Stimulated activated CD8-positive, alpha-beta memory T cell treated with anti-CD3 and anti-CD28 coated beads, Interleukin-15, amount 100 ng/mL, for 1 hour (primary cell): Measurements from ENCODE around the gene FLNC.

Source experiments
- DNase-seq: peaks from one replicate; pipeline ENCODE4 v3.0.0-alpha.2; 2020; ENCODE audit warnings: low read depth

Gene FLNC

DNA sequence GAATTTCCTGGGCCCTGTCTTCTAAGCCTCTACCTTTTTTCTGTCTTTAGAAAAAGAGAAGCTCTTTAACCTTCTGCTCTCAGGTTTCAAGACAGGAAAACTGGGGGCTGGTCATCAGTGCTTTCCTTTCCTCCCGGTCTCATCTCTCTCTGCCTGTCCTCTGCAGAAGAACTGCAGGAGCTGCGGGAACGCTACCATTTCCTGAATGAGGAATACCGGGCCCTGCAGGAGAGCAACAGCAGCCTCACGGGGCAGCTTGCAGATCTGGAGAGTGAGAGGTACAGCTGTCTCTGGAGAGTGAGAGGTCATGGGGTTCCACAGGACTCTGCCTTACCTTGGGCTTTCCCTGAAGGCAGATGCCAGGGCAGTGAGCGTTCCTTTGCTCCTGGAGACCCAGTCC, 25.7 kb upstream of the FLNC start:
- DNase-seq: no peak

DNA sequence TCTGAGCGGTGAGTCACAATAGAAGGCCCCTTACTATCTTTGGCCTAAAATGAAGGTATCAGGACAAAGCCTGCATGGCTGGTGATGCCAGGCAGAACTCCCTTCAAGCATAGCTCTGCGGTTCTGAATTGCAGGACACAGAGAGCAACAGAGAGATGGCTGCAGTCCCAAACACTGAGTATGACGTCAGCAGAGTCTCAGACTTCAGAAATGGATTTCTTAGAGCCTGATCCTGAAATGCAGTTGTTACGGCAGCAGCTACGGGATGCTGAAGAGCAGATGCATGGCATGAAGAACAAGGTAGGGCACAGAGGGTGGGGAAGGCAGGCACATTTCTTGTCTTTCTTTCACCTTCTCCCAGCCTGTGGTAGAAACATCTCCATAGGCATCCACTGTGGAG, 25.0 kb upstream of the FLNC start:
- DNase-seq: no peak

DNA sequence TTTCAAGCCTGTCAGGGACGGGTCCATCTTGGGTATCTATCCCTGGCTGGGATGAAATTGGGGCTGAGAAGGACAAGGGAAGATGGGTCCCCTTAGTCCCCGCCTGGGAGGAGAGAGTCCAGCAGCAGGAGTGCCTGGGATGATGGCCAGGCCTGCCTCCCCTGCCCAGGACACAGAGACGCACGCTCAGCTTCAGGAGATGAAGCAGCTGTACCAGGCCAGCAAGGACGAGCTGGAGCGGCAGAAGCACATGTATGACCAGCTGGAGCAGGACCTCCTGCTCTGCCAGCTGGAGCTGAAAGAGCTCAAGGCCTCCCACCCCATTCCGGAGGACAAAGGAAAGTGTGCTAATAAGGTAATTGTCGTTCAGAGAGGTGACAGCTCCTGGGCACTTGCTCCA, 23.0 kb upstream of the FLNC start:
- DNase-seq: no peak

DNA sequence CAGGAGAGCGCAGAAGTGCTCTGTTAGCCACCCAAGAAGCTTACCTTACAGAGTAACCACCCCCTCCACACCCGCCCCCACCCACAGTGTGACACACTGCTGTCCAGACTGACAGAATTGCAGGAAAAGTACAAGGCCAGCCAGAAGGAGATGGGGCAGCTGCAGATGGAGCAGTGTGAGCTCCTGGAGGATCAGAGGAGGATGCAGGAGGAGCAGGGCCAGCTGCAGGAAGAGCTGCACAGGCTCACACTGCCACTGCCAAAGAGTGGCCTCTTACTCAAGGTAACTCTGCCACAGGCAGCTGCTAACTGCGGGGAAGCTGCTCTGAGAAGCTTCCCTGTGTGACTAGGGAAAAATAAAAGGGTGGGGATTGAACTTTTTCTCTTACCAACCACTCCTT, 20.8 kb upstream of the FLNC start:
- no peak for DNase-seq

DNA sequence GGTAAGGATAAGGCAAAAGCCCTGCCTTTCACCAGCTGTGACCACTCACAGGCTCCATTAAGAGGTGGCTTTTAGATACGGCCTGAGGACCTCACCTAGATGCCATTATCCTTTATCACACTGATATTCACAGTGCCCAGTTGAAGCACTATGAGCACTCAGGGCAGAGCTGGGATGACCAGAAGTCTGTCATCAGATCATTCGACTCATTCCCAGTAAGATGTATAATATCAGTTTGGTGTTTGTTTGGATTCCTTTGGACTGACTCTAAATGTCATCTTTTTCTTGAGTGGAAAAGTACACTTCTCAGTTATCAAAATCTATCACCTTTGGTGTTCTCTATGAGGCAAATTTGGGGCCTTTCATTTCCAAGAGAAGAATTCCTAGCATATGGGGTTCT, 19.7 kb upstream of the FLNC start:
- DNase-seq: no peak

DNA sequence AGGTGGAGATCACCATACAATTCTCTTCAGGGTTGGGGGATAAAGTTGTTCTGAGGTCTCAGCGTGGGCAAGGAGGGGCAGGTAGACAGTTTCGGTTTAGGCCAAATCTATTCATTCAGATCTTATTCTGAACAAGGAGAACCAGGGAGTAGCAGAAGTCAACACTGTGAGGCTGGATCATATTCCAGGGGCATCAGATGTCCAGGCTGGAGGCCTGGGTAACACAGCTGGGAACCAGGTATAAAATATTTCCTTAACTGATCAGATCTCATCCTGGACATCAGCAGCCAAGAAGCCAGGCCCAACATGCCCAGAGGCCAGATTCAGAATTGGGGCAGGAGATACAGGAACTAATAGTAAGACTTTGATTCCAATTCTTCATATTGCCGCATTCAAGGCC, 19.2 kb upstream of the FLNC start:
- DNase-seq: no peak

DNA sequence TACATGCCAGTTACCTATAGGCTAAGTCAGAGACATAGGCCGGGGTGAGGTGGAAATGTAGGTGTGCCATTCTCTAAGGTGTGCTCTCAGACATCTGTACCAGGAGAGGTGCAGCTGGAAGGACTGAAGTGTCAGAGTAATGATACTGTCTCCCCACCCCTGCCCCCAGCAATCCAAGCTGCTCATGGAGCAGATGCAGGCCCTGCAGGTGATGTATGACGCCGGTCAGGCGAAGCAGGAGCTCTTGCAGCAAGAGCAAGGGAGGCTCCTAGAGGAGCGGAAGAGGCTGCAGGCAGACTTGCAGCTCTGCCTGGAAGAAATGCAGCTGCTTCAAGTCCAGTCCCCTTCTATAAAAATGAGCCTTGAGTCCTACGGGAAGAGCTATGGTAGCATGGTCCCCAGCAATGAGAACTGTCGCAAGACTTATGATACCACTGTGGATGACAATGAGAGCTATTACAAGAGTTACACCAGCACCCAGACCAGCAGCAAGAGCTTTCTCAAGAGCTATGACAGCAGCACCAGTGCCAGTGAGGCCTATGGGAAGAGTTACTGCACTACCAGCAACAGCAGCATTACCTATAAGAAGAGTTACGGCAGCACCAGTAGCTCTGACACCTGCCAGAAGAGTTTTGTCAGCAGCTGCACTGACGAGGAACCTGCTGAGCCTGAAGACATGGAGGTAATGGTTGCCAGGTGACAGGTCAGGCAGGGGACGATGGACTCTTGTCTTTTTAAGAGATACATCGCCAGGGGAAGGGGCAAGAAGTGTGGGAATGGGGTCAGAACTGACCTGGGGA, 18.4 kb upstream of the FLNC start:
- DNase-seq: no peak

DNA sequence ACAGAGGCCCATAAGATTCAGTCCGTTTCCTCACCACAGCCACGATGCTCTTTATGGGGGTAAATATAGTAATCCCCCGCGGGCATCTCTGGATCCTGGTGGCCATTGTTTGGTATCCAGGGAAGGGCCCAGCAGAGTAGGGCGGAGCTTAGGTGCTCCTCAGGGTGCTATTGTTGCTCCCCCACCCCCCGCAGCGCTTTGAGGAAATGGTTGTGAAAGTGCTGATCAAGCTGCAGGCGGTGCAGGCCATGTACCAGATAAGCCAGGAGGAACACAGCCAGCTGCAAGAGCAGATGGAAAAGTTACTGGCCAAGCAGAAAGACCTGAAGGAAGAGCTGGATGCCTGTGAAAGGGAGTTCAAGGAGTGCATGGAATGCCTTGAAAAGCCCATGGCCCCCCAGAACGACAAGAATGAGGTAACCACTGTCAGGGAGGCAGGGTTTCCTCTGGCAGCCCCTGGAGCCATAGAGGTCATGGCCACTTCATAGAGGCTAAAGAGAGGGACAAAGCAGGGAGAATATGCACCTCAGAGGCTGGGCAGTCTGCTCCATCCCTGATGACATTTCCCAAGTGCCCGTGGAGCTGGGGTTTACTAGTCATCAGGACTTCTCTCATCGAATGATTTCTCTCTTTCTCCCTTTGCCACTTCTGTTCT, 17.6 kb upstream of the FLNC start:
- no peak for DNase-seq

DNA sequence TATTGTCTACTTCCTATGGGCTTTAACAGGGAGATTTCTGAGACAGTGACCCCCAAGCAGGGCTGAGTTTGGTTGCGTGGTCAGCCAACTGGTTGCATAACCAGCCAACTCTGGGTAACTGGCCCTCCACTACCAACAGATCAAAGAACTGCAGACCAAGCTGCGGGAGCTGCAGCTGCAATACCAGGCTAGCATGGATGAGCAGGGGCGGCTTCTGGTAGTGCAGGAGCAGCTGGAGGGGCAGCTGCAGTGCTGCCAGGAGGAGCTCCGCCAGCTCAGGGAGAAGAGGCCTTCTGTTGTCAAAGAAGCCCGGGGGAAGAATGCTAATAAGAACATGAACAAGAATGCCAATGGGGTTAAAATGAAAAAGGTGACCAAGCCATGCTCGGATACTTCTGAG, 15.7 kb upstream of the FLNC start:
- DNase-seq: no peak

DNA sequence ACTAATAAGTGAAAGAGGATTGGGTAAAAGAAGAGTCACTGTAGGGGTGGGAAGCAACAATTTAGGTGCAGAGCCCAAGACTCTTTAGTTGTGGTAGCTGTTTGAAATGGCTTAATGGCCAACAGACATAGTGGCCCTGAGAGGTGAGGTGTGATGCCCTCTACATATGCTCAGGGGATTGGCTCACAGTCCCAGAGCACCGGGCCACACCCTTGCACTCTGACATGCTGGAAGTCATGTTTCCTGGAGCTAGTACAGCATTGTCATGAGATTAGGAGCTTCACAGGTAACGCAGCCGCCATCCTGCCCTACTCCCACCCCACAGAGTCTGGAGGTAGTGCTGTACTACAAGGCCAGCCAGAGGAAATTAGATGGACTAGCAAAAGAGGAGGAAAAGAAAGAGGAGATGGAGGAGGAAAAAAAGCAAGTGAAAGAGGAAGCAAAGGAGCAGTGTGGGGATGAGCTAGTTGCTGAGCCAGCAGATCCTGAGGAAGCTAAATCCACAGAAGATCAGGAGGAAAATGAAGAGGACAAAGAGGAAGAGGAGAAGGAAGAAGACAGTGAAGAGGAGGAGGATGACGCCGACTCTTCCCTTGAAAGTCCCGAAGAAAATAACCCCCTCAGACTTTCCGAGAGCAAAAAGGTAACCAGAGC, 14.8 kb upstream of the FLNC start:
- DNase-seq: no peak

DNA sequence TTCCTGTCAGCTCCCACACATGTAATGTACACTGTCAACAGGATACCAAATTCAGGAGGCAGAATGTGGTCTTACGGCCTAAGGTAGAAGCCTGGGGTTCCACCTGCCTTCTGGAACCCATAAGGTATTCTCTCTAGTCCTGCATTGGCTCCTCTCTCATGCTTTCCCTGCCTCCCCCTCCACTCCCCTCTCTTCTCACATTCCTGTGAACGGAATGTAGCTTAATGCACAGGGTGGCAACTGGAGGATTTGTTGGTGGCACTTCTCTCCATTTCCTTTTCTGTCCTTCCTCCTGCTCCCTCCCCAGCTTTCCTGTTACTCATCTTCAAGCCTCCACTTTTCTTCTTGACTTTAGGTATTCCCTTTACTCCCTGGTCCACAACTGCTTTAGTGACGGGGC, 11.5 kb upstream of the FLNC start:
- no peak for DNase-seq

DNA sequence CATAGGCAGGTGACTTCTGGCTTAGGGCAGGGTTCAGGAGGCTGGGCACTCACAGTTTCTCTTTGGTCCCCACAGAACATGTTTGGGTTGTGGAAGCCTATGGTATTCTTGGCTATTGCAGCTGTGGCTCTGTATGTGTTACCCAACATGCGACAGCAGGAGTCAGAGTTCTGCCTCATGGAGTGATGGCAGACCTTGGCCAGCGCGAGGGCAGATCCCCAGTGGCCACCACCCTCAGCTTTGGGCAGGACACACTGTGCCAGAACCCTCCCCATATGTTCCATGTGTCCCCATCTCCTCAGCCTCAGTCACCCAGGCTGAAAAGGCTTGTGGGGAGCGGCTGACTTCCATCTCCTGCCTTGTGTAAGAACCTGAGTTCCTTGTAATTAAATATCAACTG, 8.5 kb upstream of the FLNC start:
- no peak for DNase-seq

DNA sequence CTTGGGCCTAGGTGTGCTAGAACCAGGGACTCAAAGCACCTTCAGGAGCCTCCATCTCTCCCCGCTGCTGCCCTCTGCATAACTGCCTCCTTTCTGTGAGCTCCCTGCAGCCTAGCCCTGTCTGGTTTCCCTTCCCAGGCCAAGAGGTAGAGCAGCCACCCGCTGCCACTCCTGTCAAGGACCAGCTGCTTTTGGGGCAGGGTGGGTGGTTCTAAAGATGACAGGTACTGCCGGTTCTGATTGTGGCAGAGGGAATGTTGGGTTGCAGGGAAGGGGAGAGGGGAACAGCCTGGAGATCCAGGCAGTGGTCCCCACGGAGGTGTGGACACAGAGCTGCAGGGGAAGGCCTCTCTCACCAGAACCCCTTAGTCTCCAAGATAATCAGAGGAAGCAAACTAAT, 3.7 kb upstream of the FLNC start:
- no peak for DNase-seq

DNA sequence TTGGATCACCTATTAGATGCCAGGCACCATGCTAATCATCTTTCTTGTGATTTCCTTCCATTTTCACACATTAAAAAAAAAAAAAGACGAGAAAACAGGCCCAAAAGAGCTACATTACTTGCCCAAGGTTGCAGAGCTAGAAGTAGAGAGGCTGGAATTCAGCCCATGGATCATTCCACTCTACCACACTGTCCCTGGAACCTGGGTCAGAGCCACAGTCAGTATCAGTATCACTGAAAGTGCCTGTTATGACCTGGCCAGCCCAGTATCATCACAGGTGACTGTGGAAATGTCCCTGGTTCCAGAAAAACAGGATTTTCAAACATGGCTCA, 3.3 kb upstream of the FLNC start:
- DNase-seq: no peak

DNA sequence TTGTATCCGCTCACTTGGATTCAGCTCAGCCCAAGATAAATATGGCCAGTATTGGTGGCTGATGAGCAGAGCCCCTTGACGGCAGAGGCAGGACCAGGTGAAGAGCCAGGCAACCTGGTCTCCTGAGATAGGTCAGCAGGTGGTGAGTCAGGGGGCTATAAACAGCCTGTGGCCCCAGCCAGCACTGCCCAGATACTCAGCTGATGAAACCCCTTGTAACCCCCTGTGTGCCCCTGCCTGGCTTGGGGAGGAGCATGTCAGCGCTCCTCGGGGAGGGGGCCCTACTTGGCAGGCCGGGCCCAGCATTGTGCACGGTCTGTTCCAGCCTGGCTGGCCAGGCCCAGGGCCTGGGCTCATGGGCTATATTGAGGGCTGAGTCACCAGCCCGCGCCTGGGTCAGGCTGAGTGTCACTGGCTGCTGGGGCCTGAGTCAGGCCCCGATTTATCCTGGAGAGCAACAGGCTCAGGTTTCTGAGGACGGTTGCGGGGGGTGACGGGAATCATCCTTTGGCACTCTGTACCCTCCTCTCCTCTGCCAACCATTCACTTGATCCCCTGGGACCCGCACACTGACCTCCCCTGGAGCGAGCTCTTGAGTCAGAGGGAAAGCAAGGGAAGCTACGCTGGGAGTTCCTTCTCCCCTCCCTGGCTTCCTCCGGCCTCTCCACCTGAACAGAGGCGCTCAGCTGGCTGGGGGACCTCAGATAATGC, 2.8 kb upstream of the FLNC start:
- DNase-seq: no peak

DNA sequence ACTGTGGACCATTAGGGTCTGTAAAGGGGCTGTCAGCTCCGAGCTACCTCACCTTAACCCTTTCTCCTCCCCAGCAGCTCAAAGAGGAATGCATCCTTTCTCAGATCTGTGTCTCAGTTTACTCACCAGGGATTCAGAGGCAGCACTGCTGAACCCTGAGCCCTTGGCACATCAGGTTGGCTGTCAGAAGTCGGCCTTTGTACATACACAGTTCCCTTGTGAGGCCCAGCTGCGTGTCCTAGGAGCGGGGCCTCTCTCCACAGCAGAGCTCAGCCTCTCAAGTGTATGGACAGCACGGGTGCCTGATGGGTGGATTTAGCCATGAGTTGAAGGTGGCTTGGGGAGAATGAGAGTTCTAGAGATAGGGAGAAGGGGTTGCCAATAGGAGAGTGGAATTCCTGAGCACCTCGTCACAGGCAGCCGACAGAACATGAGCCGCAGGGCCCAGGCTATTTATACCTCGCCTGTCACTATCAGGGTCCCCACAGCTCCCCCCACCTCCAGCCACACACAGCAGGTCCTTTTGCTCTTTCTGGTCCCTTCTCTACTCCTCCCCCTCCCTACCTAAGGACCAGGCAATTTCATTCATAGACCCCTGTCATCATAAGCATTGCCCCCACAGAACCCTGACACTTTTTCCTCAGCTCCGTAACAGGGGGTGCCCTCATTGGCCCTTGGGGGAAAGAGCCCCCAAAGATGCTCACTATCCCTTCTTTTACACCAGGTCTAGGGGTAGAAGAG, 2.1 kb upstream of the FLNC start:
- no peak for DNase-seq

DNA sequence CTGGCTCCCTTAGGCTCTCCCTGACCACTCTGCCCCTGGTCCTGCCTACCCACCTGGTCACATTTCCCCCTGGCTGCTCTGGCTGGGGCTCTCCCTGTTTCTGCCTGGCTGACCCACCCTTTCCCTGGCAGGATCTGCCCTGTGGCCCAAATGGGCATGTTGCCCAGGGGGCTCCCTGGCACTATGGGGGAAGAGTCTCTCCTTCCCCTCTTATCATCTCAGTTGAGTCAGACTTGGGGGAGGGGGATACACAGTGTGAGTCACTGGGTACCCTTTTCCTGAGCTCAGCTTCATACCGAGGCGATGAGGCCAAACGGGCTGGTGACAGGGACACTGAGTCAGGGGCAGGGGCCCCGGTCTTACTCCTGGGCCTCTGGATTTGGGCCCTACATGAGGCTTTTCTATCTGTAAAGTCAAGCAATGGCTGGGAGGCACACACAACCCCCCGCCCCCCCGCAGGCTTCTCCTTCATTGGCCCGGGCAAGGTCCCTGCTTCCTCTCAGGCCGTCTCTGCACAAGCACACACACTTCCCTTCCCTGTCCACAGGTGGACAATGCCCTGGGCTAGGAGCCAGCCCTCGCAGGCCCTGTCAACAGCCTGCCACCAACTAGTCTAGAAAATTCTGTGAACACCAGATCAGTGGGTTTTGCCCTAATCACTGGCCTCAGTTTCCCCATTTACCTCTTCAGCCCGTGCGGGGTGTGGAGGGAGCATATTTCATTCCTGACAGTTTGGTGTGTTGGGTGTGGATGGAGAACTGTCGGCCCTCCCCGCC, 627 bp upstream of the FLNC start:
- DNase-seq: no peak

DNA sequence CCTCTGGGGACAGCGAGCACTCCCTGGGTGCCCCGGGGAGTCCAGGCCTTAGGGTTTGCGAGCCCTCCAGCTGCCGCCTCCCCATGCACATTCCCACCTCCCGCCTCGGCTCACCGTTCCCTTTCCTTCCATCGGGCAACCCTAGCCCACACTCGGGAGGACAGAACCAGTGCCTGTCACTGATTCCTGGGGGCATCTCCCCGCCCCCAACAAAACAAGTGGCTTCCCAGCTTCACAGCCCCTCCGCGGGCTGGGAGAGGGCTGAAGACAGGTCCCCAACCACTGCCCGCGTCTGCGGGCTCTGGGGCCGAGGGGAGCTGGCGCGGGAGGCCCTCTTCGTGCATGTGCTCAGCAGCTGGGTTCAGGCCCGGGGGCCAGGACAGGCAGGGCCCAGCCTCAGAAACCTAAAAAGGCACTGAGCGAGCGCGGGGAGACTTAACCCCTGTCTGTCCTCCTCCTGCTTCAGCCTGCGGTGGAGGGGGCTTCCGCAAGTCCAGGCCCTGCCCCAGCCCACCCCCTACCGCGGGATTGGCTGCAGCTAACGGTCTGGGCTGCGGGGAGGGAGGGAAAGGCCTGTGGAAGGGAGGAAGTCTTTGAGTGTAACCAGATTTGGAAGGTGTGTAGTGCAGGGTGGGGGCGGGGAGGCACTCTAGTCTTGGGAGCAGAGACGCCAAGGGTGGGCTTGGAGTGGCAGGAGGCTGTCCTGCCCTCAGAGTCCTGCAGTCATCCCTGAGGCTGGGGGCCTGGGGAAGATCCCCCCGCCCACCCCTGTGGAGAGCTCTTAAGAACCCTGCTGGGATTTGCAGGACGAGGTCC, 1.2 kb downstream of the FLNC start:
- no peak for DNase-seq

DNA sequence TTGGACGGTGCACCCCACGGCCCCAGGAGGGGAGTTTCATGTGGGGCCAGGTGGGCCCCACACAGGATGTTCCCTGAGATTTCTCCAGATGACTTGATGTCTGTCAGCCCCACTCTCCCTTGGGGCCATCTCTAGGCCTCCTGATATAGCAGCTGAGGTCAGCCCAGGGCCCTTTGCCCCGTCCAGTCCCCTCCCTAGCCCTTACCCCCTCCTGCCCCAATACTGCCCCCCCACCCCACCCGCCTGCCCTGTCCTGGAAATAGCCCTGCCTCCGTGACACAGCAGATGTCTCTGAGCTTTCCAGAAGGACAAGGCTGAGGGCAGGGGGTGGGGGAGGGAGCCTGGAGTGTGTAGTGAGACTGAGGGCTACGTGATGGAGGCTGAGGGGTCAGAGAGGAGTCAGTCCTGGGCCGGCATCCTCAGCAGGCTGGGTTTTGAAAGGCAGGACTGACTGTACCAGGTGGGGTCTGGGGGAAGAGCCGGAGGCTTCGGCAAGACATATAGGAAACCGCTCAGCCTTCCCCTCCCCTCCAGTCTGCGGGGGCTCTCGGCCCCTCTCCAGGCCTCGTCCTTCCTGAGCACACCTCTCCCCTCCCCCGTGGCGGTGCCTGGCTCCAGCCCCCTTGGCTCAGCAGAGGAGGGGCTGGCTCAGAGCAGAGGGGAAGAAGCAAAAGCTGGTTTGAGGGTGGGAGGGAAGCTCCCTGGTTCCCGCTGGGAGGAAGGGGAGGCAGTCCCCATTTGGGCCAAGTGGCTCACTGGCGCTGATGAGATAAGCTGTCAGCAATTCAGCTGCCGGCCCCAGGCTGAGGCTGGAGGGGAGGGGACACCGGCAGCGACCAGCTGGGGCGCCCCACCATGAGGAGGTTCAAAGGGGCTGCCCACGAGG, 2.0 kb downstream of the FLNC start:
- DNase-seq: no peak

DNA sequence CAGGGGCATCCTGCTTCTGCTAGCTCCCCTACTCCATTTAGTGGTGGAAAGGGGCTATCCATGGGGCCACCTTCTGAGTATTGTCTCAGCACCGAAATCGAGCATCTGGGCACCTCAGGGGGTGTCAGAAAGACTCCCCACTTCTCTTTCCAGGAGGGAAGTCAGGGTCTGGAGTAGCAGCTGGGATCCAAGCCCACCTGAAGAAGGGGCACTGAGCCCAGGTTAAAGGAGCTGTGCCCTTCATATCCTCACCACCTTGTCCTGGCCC, 2.6 kb downstream of the FLNC start:
- DNase-seq: no peak
